ENCODE results near the gene STAMBPL1. TPM values are rescaled to one million over a fixed set of nuclear protein-coding genes. Genes with fewer than 3 reads are reported as not detected.

STAMBPL1 gene
- total RNA-seq, 1 donor from 2014 or later = 1.5 TPM

DNA sequence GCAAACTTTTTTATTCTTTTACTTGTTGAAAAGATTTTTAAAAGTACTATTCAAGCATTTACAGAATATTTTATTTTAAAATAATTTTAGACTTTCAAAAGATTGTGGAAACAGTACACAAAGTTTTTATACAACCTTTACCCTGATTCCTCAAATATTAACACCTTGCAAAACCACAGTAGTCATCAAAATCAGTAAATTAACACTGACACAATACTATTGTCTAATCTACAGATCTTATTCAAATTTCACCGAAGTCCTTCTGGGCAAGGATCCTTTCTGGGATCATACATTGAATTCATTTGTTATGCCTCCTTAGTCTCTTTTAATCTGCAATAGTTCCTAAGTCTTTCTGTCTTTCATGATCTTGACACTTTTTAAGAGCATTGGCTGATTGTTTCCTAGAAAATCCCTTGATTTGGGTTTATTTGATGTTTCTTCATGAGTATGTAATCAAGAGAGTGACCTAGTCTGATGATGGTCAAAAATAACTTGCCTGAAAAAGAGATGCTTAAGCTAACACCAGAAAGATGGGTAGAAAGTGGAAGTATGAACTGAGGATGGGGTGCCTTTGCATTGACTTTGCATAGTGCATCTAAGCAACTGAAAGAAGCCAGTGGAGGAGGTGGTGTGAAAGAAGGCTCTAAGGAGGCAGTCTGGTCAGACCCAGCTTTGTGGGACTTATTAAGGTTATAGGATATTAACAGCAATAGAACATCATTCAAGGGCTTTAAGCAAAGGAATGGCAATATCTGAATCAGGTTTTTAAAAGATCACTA is 9.7 kb downstream of the STAMBPL1 start:
- Mint-ChIP-seq H3K4me3 (ENCODE audit: unreplicated experiment) (no peak overlapping the region), H3K27me3 (ENCODE audit: low read depth, unreplicated experiment) (no peaks in the 10 kb centered on the region), H3K4me1 (ENCODE audit: low read depth, unreplicated experiment) (peaks cover 5% of the 10 kb centered on the region), H3K36me3 (ENCODE audit: low read depth, unreplicated experiment) (no peaks in the 10 kb centered on the region), H3K27ac (ENCODE audit: unreplicated experiment) (no peak overlapping the region), H3K9me3 (ENCODE audit: unreplicated experiment) (no peaks in the 10 kb centered on the region)
- Histone ChIP-seq H3K9ac (ENCODE audit: low read length) (no peak overlapping the region), H3K4me3 (ENCODE audit: insufficient read depth, low read depth, low read length) (no peak overlapping the region), H2AFZ (ENCODE audit: low read depth, low read length) (no peak overlapping the region), H3K4me2 (ENCODE audit: low read length) (no peak overlapping the region), H3K27me3 (ENCODE audit: insufficient read depth, low read length) (no peaks in the 10 kb centered on the region), H3K79me2 (ENCODE audit: insufficient read depth, low read length) (peaks cover 9% of the 10 kb centered on the region), H4K20me1 (ENCODE audit: insufficient read depth, low read length) (no peaks in the 10 kb centered on the region), H3K36me3 (ENCODE audit: insufficient read depth, low read length) (no peaks in the 10 kb centered on the region), H3K4me1 (ENCODE audit: insufficient read depth, low read length) (peaks cover 10% of the 10 kb centered on the region), H3K9me3 (ENCODE audit: insufficient read depth, low read depth, low read length) (no peaks in the 10 kb centered on the region), H3K27ac (ENCODE audit: low read depth, low read length) (no peak overlapping the region)
- TF ChIP-seq EZH2 (IDR thresholded peaks at IDR 0.05; ENCODE audit: insufficient read depth, low read length) = no peak
- FAIRE-seq (no peak), DNase-seq (ENCODE audit: low read depth) (no peak)

DNA sequence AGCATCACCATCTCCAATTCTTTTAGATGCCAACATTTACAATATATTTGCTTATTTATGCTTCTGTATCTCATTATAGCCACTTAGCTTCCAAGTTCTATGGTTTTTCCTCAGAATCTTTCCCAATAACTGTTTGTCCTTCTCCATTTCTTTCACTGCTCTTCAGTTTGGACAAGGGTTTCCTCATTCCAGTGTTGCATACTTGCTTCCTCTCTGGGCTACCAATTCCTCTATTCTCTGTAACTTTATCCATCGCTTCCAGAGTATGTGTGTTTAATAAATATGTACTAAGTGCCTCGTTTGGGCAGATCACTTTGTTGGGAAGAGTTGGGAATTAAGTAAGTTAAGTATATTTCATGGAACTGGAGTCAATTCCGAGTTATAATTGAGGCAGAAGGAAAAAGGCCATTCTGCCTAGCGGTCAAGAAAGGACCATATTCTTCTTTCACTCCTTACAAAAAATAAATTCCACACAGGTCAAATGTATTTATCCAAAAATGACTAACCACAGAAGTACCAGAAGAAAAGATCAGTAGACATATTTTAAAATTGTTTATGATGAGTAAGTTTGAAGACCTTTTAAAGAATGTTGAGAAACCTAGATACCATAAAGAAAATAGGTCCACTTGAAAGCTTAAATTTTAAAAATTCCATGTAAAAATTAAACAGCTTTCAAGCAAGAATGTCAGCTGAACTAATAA is 10.8 kb downstream of the STAMBPL1 start:
- no peak overlapping the region for H3K27ac Mint-ChIP-seq (ENCODE audit: unreplicated experiment)
- no peaks in the 10 kb centered on the region for H3K36me3 ChIP-seq (ENCODE audit: insufficient read depth, low read length)
- no peak overlapping the region for H3K4me2 ChIP-seq (ENCODE audit: low read length)
- FAIRE-seq (no peak), DNase-seq (ENCODE audit: low read depth) (peak; percentile 26)
- H3K4me3 Mint-ChIP-seq (ENCODE audit: unreplicated experiment) = no peak overlapping the region
- H3K9ac ChIP-seq (ENCODE audit: low read length) = no peak overlapping the region
- TF ChIP-seq, protein P1, sequence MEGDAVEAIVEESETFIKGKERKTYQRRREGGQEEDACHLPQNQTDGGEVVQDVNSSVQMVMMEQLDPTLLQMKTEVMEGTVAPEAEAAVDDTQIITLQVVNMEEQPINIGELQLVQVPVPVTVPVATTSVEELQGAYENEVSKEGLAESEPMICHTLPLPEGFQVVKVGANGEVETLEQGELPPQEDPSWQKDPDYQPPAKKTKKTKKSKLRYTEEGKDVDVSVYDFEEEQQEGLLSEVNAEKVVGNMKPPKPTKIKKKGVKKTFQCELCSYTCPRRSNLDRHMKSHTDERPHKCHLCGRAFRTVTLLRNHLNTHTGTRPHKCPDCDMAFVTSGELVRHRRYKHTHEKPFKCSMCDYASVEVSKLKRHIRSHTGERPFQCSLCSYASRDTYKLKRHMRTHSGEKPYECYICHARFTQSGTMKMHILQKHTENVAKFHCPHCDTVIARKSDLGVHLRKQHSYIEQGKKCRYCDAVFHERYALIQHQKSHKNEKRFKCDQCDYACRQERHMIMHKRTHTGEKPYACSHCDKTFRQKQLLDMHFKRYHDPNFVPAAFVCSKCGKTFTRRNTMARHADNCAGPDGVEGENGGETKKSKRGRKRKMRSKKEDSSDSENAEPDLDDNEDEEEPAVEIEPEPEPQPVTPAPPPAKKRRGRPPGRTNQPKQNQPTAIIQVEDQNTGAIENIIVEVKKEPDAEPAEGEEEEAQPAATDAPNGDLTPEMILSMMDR (IDR thresholded peaks at IDR 0.05; ENCODE audit: insufficient read depth, low read depth, low read length) = no peak
- TF ChIP-seq EZH2 (IDR thresholded peaks at IDR 0.05; ENCODE audit: insufficient read depth, low read length) = no peak
- H3K9me3 ChIP-seq (ENCODE audit: insufficient read depth, low read depth, low read length) = no peaks in the 10 kb centered on the region
- H3K27me3 ChIP-seq (ENCODE audit: insufficient read depth, low read length) = no peaks in the 10 kb centered on the region
- no peak overlapping the region for H3K27ac ChIP-seq (ENCODE audit: low read depth, low read length)
- H3K4me3 ChIP-seq (ENCODE audit: insufficient read depth, low read depth, low read length) = no peak overlapping the region
- no peaks in the 10 kb centered on the region for H3K36me3 Mint-ChIP-seq (ENCODE audit: low read depth, unreplicated experiment)
- no peaks in the 10 kb centered on the region for H3K27me3 Mint-ChIP-seq (ENCODE audit: low read depth, unreplicated experiment)
- H2AFZ ChIP-seq (ENCODE audit: low read depth, low read length) = no peak overlapping the region
- peaks cover 10% of the 10 kb centered on the region for H3K4me1 ChIP-seq (ENCODE audit: insufficient read depth, low read length)
- no peaks in the 10 kb centered on the region for H4K20me1 ChIP-seq (ENCODE audit: insufficient read depth, low read length)
- peaks cover 5% of the 10 kb centered on the region for H3K4me1 Mint-ChIP-seq (ENCODE audit: low read depth, unreplicated experiment)
- H3K9me3 Mint-ChIP-seq (ENCODE audit: unreplicated experiment) = no peaks in the 10 kb centered on the region
- peaks cover 4% of the 10 kb centered on the region for H3K79me2 ChIP-seq (ENCODE audit: insufficient read depth, low read length)

DNA sequence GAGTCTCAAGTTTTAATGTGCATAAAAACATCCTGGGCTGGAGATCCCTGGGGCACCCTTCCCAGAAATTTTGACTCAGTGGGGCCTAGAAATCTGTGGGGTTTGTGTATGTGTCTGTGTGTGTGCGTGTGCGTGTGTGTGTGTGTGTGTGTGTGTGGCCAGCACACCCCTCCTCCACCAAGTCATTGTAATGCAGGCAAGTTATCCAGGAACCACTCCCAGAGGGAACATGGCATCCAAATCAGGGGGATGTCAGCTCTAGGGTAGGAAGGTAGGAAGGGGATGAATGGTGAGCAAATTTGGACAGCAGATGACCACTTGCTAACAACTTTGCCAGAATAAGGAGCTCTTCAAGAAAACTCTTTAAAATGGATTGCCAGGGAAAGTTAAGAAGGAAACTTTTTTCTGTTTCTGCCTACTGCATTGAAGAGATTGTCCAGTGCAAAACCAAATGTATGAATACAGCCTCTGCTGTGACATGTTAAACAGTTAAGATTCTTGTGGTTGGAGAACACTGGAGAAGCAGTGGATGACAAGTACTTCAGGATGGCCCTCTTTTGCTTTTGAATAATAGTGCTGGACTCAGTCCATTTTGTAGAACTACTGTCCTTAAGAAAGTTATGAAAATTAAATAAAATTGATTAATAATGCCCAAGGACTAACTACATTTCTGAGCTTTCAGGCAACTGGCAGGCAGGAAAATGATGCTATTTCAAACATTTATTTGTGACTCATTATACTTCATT is 12.3 kb downstream of the STAMBPL1 start:
- DNase-seq (ENCODE audit: low read depth) (peak; percentile 79), FAIRE-seq (no peak)
- no peaks in the 10 kb centered on the region for H3K36me3 Mint-ChIP-seq (ENCODE audit: low read depth, unreplicated experiment)
- H3K4me3 Mint-ChIP-seq (ENCODE audit: unreplicated experiment) = no peak overlapping the region
- Histone ChIP-seq H3K4me1 (ENCODE audit: insufficient read depth, low read length) (peaks cover 10% of the 10 kb centered on the region), H2AFZ (ENCODE audit: low read depth, low read length) (no peak overlapping the region), H3K9me3 (ENCODE audit: insufficient read depth, low read depth, low read length) (no peaks in the 10 kb centered on the region), H3K4me2 (ENCODE audit: low read length) (peak overlapping the region; percentile 30), H3K36me3 (ENCODE audit: insufficient read depth, low read length) (no peaks in the 10 kb centered on the region), H3K4me3 (ENCODE audit: insufficient read depth, low read depth, low read length) (no peak overlapping the region), H3K27ac (ENCODE audit: low read depth, low read length) (no peak overlapping the region), H3K79me2 (ENCODE audit: insufficient read depth, low read length) (peaks cover 2% of the 10 kb centered on the region), H3K9ac (ENCODE audit: low read length) (no peak overlapping the region), H4K20me1 (ENCODE audit: insufficient read depth, low read length) (no peaks in the 10 kb centered on the region), H3K27me3 (ENCODE audit: insufficient read depth, low read length) (no peaks in the 10 kb centered on the region)
- peaks cover 10% of the 10 kb centered on the region for H3K4me1 Mint-ChIP-seq (ENCODE audit: low read depth, unreplicated experiment)
- H3K9me3 Mint-ChIP-seq (ENCODE audit: unreplicated experiment) = no peaks in the 10 kb centered on the region
- H3K27me3 Mint-ChIP-seq (ENCODE audit: low read depth, unreplicated experiment) = no peaks in the 10 kb centered on the region
- H3K27ac Mint-ChIP-seq (ENCODE audit: unreplicated experiment) = peak overlapping the region; percentile 75
- TF ChIP-seq, protein P1 (IDR thresholded peaks at IDR 0.05; ENCODE audit: insufficient read depth, low read depth, low read length) = no peak
- TF ChIP-seq EZH2 (IDR thresholded peaks at IDR 0.05; ENCODE audit: insufficient read depth, low read length) = no peak

All from astrocyte (in vitro differentiated cells and primary cell).